Activated CD8-positive, alpha-beta memory T cell treated with anti-CD3 and anti-CD28 coated beads, Interleukin-2, amount 50 U/mL, for 1 hour (primary cell): ENCODE results near the gene GPX3.

Experiments
- DNase-seq: peaks from one replicate; pipeline ENCODE4 v3.0.0-alpha.2; 2020; ENCODE audit errors: extremely low read depth

Gene GPX3

DNA sequence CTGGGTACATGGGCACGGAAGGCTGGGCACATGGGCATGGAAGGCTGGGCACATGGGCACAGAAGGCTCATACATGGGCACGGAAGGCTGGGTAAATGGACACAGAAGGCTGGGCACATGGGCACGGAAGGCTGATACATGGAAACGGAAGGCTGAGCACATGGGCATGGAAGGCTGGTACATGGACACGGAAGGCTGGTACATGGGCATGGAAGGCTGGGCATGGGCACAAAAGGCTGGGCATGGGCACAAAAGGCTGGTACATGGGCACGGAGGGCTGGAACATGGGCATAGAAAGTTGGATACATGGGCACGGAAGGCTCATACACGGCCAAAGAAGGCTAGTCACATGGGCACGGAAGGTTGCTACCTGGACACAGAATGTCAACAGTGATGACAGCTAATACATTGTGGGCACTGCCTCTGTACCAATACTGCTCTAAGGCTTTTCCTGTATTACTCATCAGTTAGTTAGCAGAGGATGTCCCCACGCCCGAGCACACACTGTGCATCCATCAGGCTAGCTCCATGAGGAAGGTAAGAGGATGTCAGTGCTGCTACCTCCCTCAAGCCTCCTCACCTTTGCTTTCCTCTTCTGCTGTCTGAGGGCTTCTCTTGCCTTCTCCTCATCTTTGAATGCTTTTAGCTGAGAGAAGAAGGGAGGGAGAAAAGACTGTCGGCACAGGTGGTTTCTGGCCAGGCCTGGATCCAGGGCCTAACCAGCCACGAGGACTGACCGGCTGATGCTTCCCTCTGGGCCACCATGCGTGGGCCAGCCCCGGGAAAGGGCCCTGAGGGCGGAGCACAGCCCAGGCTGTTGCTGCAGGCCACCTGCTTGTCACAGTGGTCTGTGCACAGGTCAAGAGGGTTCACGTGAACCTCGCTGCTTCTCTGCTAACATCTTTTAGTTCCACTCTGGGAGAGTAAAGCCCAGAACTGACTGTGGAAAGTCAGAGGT, 14.3 kb downstream of the GPX3 start:
- no peak for DNase-seq

DNA sequence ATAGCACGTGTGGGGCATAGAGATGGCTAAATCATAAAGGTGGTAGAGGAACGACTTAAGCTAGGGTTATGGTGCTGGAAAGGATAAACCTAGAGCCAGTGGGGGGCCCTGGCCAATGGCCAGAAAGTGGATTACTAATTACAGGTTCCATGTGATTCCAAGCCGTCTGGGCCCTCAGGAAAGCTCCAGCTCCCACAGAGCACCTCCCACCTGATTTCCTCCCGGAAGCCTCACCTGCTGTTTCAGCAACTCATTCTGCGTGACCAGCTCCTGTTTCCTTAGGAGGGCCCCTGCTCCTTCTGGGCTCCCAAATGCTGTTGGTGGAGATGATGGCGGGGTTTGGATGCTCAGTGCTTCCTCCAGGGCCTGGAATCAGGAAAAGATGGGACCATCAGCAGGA, 16.2 kb downstream of the GPX3 start:
- DNase-seq = no peak

- DNase-seq = no peak
Measured at GRCh38 chr5:151037561-151038411, 17.4 kb downstream of the GPX3 start.

DNA sequence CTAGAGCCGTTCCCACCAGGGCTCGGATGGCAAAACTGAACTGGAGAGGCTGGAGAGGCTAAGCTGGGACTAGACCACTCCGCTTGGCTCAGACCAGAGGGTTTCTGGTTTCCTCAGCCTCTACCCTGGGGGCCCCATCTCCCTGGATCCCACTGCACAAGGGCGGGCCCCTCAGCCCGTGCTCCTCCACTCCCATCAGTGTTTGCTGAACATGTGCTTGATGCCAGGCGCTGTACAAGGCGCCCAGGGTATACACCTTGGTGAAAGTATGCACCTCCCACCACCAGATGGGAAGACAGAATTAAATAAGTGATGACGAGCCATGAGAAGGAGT, 18.0 kb downstream of the GPX3 start:
- DNase-seq = no peak

- DNase-seq = no peak
Measured at GRCh38 chr5:151038801-151039238, 18.4 kb downstream of the GPX3 start.

DNA sequence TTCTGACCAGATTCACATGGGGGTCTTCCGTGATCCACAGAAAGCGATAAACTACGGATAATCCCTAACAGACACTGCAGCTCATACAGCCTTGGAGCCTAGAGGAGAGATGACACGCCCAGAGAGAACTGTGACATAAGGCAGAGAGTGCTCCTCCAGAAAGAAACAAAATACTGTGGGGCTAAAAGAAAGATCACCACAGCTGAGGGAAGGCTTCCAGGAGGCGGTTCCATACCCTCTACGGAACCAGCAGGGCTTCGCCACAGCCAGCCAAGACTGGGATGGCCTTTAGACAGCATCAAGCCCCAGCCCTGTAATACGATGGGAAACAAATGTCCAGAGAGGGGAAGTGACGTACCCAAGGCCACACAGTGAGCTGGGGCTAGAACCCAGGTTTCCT, 19.3 kb downstream of the GPX3 start:
- no peak for DNase-seq

DNA sequence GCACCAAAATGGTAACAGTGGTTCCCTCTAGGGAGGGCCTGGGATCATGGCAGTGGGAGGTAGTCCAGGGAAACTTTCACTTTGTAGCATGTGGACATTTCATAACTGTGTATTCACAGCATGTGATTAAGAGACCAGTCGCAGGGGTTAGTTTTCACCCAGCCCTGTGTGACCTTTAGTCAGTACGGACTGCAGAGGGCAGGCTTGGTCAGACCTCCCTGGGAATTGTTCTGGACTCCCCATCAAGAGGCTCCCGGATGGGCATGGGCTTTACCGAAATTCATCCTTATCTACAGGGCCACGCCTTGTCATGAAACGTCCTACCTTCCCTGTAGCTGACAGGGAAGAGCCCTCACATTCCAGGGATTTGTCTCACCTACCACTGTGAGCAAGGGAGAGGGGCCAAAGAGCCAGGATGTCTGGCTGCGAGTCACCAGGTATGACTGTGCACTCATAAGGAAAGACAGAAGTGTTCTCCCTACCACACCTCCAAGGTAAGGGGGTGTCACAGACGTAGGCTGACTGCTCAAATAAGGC, 19.9 kb downstream of the GPX3 start:
- no peak for DNase-seq

DNA sequence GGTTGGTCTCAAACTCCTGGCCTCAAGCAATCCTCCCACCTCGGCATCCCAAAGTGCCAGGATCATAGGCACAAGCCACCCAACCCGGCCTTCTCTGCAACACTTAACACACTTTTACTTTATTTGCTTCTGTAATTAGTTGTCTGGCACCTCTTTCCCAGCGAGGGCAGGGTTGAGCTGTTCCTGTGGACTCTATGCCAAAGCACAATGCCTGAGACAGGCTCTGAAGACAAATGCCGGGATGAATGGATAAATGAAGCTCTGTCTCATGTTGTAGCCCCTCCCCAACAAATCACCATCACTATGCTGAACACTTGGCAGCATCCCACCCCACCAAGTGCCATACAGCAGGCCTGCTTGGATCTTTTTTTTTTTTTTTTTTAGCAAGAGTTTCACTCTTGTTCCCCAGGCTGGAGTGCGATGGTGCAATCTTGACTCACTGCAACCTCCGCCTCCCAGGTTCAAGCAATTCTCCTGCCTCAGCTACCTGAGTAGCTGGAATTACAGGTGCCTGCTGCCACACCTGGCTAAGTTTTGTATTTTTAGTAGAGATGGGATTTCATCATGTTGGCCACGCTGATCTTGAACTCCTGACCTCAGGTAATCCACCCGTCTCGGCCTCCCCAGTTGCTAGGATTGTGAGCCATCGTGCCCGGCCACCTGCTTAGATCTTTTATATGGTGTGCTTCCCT, 21.3 kb downstream of the GPX3 start:
- no peak for DNase-seq

DNA sequence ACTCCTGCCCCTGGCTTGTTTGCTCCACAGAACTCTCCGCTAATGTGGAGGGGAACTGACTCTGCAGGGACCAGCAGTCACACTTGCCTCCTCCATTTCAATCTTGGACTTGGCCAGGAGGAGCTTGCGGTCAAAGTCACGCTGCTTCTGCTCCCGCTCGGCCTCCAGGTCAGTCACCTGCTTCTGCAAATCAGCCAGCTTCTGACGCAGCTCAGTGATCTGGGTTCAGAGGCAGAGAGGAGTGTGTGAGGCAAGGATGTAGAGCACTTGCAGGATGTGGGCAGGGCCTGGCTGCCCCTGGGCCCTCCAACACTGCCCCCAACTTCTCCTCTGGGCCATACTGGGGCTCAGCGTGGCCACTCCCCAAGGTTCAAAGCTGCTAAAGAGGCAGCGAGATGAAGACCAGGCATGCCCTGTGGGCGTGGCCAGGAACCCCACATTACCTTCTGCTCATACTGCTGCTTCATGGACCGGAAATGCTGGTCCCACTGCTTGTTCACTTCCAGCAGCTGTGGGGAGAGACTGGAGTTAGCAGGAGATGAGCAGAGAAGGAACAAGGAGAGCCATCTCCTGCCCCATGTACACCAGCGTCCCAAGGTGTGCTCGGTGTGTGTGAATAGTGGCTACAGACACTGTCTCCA, 22.2 kb downstream of the GPX3 start:
- DNase-seq = no peak

- no peak for DNase-seq
Measured at GRCh38 chr5:151047814-151048425, 27.5 kb downstream of the GPX3 start.

DNA sequence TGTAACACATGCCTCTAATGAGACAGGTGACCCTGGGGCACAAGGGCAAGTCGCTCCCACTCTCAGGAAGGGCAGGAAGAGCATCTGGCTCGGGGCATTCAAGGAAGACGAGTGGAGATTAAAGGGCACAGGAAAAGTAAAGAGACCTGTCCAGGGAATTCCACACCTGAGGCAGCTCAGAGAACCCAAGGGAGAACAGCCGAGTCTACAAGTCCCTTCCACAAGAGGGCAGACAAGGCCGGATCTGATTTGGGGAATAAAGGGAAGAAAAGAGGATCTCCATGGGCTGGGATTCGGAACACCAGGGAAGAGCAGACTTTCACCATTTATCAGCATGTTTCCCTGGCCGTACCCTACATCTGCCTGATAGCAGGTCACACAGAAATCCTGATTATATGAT, 28.1 kb downstream of the GPX3 start:
- no peak for DNase-seq

DNA sequence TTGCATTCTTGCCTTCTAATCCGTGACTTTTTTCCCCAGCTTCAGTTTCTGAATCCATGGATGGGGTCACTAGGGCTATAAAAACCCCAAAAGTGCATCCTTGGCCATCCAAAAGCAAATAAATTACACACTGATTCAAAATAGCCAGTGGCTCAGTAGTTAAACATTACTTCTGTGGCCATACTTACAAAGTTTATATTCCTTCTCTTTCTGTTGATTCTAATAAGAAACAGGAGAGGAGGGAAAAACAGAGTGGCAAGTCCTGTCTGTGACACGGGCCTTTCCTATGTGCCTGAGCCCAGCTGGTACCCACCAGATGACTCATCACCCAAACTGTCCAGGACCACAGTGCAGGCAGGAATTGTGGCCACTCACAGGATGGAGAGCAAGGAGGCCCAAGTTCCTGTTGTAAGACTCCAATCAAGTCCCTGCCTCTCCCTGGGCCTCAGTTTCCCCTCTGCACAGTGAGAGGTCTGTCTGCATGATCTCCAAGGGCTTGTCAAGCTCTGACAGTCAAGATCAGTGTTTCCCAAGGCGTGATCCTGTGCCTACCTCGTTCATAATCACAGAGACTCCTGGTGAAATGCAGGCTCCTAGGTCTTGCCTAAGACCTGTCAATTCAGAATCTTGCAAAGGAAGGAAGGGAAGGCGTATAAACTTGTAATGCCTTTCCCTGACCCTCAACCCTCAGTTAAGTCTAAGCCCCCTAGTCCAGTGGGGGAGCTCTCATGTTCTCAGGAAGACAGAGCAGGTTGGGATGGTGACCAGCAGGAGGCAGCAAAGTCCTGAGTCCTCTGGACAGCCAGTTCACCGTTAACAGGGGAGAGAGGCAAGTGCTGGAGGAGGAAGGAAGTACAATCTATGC, 30.9 kb downstream of the GPX3 start:
- peak; percentile 40 for DNase-seq

DNA sequence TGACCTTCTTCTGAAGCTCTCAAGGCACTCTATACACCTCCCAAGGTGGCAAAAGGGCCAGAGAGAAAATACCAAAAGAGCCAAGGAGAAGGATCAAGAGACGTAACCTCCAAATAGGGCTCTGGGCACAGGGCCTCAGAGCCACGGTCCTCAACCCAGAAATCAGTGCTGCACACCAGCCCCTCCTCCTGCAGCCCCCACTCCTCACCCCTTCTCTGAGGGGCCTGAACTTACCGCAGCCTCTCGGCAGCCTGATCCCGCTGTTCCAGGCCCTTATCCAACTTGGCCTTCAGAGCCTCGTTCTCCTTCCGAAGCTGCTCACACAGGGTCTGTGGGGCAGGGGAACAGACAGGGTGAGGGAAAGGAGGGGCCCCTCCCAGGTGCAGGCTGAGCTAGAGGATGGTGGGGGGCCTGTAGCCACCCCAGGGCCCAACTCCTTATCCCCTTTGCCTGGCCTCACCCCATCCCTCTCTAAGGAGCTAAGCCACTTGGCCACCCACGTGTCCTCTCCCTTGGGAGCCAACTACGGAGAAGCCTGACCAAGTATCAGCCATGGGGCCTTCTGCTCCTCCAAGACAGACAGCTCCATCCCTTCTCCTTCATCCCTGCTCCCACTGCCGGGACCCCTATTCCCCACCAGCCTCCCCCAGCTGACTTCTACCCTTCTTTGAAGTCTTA, 31.7 kb downstream of the GPX3 start:
- DNase-seq = no peak

DNA sequence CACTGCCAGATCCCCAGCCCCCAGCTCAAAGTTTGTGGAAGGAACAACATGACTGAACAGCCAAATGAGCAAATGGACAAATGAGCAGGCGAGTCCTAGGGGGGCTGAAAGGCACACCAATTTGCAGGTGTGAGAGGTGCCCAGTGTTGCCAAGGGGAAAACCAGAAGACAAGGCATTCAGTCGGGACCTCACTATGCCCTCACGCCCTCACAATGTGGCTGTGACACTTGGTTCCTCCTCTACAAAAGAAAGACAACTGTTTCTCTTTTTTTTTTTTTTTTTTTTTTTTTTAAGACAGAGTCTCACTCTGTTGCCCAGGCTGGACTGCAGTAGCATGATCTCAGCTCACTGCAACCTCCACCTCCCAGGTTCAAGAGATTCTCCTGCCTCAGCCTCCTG, 32.4 kb downstream of the GPX3 start:
- no peak for DNase-seq

- DNase-seq = no peak
Measured at GRCh38 chr5:151053796-151054462, 33.5 kb downstream of the GPX3 start.

DNA sequence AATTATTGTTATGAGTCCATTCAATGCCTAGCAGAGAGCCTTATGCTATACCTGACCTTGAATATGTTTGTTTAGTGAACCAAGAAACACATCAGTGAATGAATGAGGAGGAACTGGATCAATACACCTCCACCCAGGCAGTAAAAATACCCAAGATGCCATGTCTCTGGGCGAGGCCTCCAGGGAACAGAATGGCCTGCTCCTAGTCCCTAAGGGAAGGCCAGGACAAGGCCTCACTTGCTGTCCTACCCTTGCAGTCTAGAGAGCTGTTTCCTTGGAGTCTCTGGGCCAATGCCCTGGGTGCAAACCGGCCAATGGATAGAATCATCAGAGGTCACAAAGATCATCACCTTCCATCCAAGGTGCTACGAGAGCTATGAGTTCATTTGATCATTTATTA, 34.3 kb downstream of the GPX3 start:
- no peak for DNase-seq

DNA sequence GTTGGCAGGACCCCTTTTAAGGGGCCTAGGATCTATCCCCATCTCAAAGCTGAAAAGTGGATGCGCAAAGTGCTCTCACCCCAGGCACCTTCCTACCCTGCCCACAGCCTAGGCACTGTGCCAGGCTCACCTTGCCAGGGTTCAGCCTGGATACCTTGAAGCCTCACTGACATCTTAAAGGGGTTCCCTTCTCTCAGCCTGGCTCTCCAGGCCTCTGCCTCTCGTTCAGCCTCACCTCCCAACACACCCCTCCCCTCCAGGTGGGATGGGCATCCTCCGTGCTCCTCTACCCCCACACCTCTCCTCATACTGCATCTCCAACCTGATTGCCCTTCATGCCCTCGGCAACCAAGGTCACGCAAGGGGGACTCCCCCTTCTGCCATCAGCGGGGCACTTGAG, 34.9 kb downstream of the GPX3 start:
- DNase-seq = no peak

DNA sequence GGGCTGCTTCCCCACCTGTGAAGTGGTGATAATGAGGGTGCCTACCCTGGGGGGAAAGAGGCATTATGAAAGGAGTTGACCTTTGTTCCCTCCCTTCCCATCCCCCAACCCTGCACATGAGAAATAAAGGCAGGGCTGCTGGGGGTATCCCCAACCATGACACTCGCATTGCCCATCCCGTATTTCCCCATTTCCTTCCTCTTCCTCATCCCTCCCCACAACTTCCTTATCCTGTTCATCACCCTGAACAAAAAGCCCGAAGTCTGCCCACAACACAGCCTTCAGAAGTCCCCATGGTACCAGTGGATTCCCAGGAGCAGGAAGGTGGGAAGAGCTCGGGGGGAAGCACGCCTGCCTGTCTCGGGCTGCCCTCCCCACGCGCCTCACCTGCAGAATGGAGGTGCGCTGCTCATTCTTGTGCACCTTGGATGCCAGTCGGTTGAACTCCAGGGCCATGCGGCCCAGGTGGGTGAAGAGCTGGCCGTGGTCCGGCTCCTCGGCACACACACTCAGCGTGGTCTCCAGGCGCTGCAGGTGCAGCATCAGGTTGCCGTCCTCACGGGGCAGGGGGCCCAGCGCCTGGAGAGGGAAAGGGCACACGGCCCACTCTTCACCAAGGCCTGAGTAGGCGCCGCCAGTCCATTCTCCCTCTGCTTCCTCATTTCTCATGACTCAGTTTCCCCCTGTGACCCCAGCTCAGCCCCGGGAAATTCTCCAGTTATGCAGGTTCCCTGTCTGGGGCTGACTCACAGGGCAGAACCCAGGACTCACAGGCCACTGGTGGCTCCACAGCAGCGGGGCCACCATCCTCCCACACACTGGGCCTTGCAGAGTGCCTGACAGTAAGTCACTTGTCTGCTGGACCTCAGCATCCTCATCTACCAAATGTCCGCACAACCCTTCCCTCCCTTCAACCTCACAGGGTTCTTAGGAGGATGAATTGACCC, 36.3 kb downstream of the GPX3 start:
- DNase-seq = no peak
